ENCODE measurements around the gene MEGF9. TPM values are rescaled to one million over a fixed set of nuclear protein-coding genes. Genes with fewer than 3 reads are reported as not detected.

The MEGF9 gene
- total RNA-seq = 10 to 100 TPM; 29.0 to 61.0 TPM
- polyA plus RNA-seq (ENCODE audit: insufficient read length in 2 of 2) = 10 to 100 TPM; 40.0 to 45.6 TPM
- long read RNA-seq, donor 1, full-length matches to known transcripts = 4 of 4 reads
- long read RNA-seq, donor 1, partial matches to known transcripts = 0 of 4 reads
- long read RNA-seq, donor 1, other reads (novel, unspliced or antisense) = 0 of 4 reads
- long read RNA-seq, donor 2, full-length matches to known transcripts = 1 of 1 reads
- long read RNA-seq, donor 2, partial matches to known transcripts = 0 of 1 reads
- long read RNA-seq, donor 2, other reads (novel, unspliced or antisense) = 0 of 1 reads
- long read RNA-seq, donor 3, partial matches to known transcripts = 7 of 7 reads
- long read RNA-seq, donor 3, other reads (novel, unspliced or antisense) = 0 of 7 reads
- long read RNA-seq, donor 4, full-length matches to known transcripts = 2 of 2 reads
- long read RNA-seq, donor 4, partial matches to known transcripts = 0 of 2 reads
- long read RNA-seq, donor 4, other reads (novel, unspliced or antisense) = 0 of 2 reads

- H3K27ac ChIP-seq (ENCODE audit: low read depth, low read length) = peak within 1 kb of the TSS; percentile 90
- peak; percentile 87 to 99 (median 97) for DNase-seq (ENCODE audit: low read depth in 4 of 6, low spot score in 6 of 6)
- peak within 1 kb of the TSS; percentile 78 for H3K4me3 ChIP-seq (ENCODE audit: low read depth, low read length)
- no peaks in the 10 kb centered on the region for H3K27me3 ChIP-seq (ENCODE audit: control insufficient read depth, insufficient read depth, low read length)
- H3K36me3 ChIP-seq (ENCODE audit: control insufficient read depth, insufficient read depth, low read length) = no peaks in the 10 kb centered on the region
- H3K4me1 ChIP-seq (ENCODE audit: control insufficient read depth, insufficient read depth, low read length) = peaks cover 23% of the 10 kb centered on the region
- H3K9me3 ChIP-seq (ENCODE audit: control insufficient read depth, insufficient read depth, low read length) = no peaks in the 10 kb centered on the region
- under 1% methylated on average over 102 of the region's 102 CpGs for WGBS (ENCODE audit: insufficient coverage)
Observed at GRCh38 chr9:120714088-120714845, at the start of gene MEGF9. Gene MEGF9 (minus strand): TSS chr9:120714470. CDS start chr9:120714358, 112 bp downstream.

DNA sequence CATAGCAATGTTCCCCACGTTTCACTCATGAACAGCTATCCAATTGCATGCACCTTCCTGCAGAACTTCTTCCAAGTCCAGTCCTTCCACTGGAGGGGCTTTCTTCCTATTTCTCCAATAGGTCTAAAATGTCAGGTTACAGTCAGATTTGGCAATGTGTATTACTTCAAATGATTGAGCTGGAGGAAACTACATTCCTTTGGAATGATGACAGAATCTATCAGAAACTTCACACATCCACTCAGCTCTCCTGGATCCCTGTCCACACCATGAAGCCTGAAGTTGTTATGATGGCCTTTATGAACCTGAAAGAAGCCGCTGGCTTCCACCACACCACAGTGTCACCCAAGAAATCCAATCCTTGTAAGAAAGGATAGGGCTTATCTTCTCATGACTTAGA is 46.7 kb upstream of the MEGF9 start:
- DNase-seq (ENCODE audit: low read depth in 4 of 6, low spot score in 6 of 6) = no peak
- WGBS (ENCODE audit: insufficient coverage) = 83% methylated on average over 1 of the region's 2 CpGs
- H3K4me3 ChIP-seq (ENCODE audit: low read depth, low read length) = no peak overlapping the region
- H3K36me3 ChIP-seq (ENCODE audit: control insufficient read depth, insufficient read depth, low read length) = peaks cover 23% of the 10 kb centered on the region
- H3K9me3 ChIP-seq (ENCODE audit: control insufficient read depth, insufficient read depth, low read length) = no peaks in the 10 kb centered on the region
- H3K27me3 ChIP-seq (ENCODE audit: control insufficient read depth, insufficient read depth, low read length) = no peaks in the 10 kb centered on the region
- H3K4me1 ChIP-seq (ENCODE audit: control insufficient read depth, insufficient read depth, low read length) = no peaks in the 10 kb centered on the region
- no peak overlapping the region for H3K27ac ChIP-seq (ENCODE audit: low read depth, low read length)

DNA sequence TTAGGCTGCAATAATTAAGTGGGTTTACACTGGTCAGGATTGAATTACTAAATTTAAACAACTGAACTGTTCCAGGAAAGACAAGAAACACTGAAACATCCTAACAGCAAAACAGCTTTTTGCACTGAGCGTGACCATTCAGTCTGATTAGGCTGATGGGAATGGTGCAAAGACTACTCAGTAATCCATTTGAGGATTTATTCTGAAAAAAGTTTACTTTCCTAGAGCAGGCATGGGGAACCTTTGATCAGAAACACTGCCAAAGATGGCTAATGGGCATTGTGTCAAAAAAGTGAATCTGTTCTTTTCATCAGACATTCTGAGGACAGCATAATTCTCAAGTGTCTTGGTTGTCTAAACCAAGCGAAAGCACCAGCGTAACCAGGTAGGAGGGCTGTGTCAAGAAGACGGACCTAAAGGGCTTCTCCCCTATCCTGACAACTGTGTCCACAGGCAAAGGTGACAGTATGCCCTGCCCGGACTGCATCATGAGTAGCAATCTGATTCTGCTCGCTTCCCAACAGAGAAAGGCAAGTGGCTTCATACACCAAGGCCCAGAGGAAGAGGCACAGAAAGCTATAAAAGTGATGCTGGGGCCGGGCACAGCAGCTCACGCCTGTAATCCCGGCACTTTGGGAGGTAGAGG is 45.6 kb upstream of the MEGF9 start:
- no peak for DNase-seq (ENCODE audit: low read depth in 4 of 6, low spot score in 6 of 6)
- H3K36me3 ChIP-seq (ENCODE audit: control insufficient read depth, insufficient read depth, low read length) = peaks cover 19% of the 10 kb centered on the region
- H3K4me1 ChIP-seq (ENCODE audit: control insufficient read depth, insufficient read depth, low read length) = peaks cover 2% of the 10 kb centered on the region
- no peaks in the 10 kb centered on the region for H3K27me3 ChIP-seq (ENCODE audit: control insufficient read depth, insufficient read depth, low read length)
- H3K27ac ChIP-seq (ENCODE audit: low read depth, low read length) = no peak overlapping the region
- no peaks in the 10 kb centered on the region for H3K9me3 ChIP-seq (ENCODE audit: control insufficient read depth, insufficient read depth, low read length)
- 95% methylated on average over 9 of the region's 9 CpGs for WGBS (ENCODE audit: insufficient coverage)
- H3K4me3 ChIP-seq (ENCODE audit: low read depth, low read length) = no peak overlapping the region

DNA sequence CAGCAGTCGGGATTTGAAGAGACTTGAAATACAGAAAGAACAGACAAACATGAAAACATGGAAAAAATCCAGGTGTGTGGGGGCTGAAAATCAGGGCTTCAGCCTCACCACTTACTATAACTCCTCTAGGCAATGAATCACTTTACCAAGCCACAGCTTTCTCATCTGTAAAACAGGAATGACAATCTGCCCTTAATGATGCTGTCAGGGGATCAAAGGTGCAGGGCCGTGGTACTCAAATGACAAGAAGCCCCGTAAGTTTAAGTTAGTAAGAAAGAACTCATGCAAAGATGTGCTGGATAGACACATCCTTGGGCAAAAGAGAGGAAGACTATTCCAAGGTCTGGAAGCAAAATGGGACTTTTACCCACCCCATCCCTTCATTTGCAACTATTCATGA is 44.3 kb upstream of the MEGF9 start:
- WGBS (ENCODE audit: insufficient coverage) = 100% methylated on average over 2 of the region's 3 CpGs
- Histone ChIP-seq H3K9me3 (ENCODE audit: control insufficient read depth, insufficient read depth, low read length) (no peaks in the 10 kb centered on the region), H3K27me3 (ENCODE audit: control insufficient read depth, insufficient read depth, low read length) (no peaks in the 10 kb centered on the region), H3K4me1 (ENCODE audit: control insufficient read depth, insufficient read depth, low read length) (peaks cover 2% of the 10 kb centered on the region), H3K36me3 (ENCODE audit: control insufficient read depth, insufficient read depth, low read length) (peaks cover 14% of the 10 kb centered on the region), H3K27ac (ENCODE audit: low read depth, low read length) (no peak overlapping the region), H3K4me3 (ENCODE audit: low read depth, low read length) (no peak overlapping the region)
- DNase-seq (ENCODE audit: low read depth in 4 of 6, low spot score in 6 of 6) = no peak

GRCh38 chr9:120757026-120757913 is 43.0 kb upstream of the MEGF9 start:
- Histone ChIP-seq H3K27ac (ENCODE audit: low read depth, low read length) (no peak overlapping the region), H3K4me3 (ENCODE audit: low read depth, low read length) (no peak overlapping the region), H3K9me3 (ENCODE audit: control insufficient read depth, insufficient read depth, low read length) (no peaks in the 10 kb centered on the region), H3K27me3 (ENCODE audit: control insufficient read depth, insufficient read depth, low read length) (no peaks in the 10 kb centered on the region), H3K4me1 (ENCODE audit: control insufficient read depth, insufficient read depth, low read length) (peaks cover 2% of the 10 kb centered on the region), H3K36me3 (ENCODE audit: control insufficient read depth, insufficient read depth, low read length) (peaks cover 9% of the 10 kb centered on the region)
- no CpG with 5 or more reads among the region's 6 CpGs for WGBS (ENCODE audit: insufficient coverage)
- DNase-seq (ENCODE audit: low read depth in 4 of 6, low spot score in 6 of 6) = peak in 1 of 6 donors; percentile 38

DNA sequence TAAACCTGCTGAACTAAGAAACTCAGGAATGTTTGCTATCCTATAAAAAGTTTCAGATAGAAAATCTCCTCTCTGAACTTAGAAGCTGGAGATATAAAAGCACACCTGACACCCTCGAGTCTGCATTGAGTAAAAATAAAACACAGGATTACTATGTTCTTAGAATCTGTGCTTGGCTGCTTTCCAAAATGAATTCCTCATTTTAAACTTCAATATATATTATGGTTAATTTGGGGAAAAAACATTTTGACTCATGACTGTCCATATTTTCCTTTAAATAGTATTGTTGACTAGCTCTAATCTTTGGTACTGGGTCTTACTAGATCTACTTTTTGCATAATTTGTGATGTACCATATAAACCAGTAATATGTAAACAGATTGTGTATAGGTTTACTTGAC is 42.3 kb upstream of the MEGF9 start:
- H3K27me3 ChIP-seq (ENCODE audit: control insufficient read depth, insufficient read depth, low read length) = no peaks in the 10 kb centered on the region
- H3K9me3 ChIP-seq (ENCODE audit: control insufficient read depth, insufficient read depth, low read length) = no peaks in the 10 kb centered on the region
- peaks cover 2% of the 10 kb centered on the region for H3K4me1 ChIP-seq (ENCODE audit: control insufficient read depth, insufficient read depth, low read length)
- H3K4me3 ChIP-seq (ENCODE audit: low read depth, low read length) = no peak overlapping the region
- peaks cover 2% of the 10 kb centered on the region for H3K36me3 ChIP-seq (ENCODE audit: control insufficient read depth, insufficient read depth, low read length)
- no CpG with 5 or more reads among the region's 1 CpG for WGBS (ENCODE audit: insufficient coverage)
- no peak for DNase-seq (ENCODE audit: low read depth in 4 of 6, low spot score in 6 of 6)
- H3K27ac ChIP-seq (ENCODE audit: low read depth, low read length) = no peak overlapping the region

DNA sequence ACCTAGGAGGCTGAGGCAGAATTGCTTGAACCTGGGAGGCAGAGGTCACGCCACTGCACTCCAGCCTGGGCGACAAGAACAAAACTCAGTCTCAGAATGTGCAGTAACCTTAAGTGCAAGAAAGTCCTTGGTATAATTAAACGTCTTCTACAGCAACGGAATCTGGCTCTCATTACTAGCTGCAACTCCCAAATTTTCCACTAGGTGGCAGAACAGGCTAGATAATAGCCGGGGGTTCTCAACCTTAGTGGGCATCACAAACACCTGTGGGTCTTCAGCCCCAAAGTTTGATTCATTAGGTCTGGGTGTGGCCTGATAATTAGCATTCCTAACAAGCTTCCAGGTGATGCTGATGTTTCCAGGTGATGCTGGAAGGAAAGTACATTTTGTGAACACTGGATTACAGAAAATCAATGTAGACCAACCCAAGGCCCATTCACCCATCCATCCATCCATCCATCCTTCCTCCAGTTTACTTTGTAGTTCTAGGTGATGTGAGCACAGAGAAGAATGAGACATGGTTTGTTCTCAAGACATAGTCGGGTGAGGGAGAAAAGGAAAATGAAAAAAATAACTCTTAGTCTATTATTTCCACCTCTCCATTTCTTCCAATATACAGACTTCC is 41.7 kb upstream of the MEGF9 start:
- no peak overlapping the region for H3K4me3 ChIP-seq (ENCODE audit: low read depth, low read length)
- peak; percentile 21 to 88 (median 56) for DNase-seq (ENCODE audit: low read depth in 4 of 6, low spot score in 6 of 6)
- 27% methylated on average over 2 of the region's 6 CpGs for WGBS (ENCODE audit: insufficient coverage)
- peaks cover 2% of the 10 kb centered on the region for H3K4me1 ChIP-seq (ENCODE audit: control insufficient read depth, insufficient read depth, low read length)
- H3K9me3 ChIP-seq (ENCODE audit: control insufficient read depth, insufficient read depth, low read length) = no peaks in the 10 kb centered on the region
- H3K36me3 ChIP-seq (ENCODE audit: control insufficient read depth, insufficient read depth, low read length) = no peaks in the 10 kb centered on the region
- H3K27me3 ChIP-seq (ENCODE audit: control insufficient read depth, insufficient read depth, low read length) = no peaks in the 10 kb centered on the region
- H3K27ac ChIP-seq (ENCODE audit: low read depth, low read length) = no peak overlapping the region

DNA sequence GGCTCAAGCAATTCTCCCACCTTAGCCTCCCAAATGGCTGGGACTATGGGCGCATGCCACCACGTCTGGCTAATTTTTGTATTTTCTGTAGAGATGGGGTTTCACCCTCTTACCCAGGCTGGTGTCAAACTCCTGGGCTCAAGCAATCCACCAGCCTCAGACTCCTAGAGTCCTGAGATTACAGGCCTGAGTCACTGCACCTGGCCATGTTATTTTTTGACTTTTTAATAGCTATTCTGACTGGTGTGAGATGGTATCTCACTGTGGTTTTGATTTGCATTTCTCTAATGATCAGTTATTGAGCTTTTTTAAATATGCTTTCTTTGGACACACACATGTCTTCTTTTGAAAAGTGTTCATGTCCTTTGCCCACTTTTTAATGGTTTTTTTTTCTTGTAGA is 40.8 kb upstream of the MEGF9 start:
- peaks cover 2% of the 10 kb centered on the region for H3K4me1 ChIP-seq (ENCODE audit: control insufficient read depth, insufficient read depth, low read length)
- H3K36me3 ChIP-seq (ENCODE audit: control insufficient read depth, insufficient read depth, low read length) = no peaks in the 10 kb centered on the region
- H3K4me3 ChIP-seq (ENCODE audit: low read depth, low read length) = no peak overlapping the region
- no CpG with 5 or more reads among the region's 2 CpGs for WGBS (ENCODE audit: insufficient coverage)
- no peaks in the 10 kb centered on the region for H3K9me3 ChIP-seq (ENCODE audit: control insufficient read depth, insufficient read depth, low read length)
- H3K27me3 ChIP-seq (ENCODE audit: control insufficient read depth, insufficient read depth, low read length) = no peaks in the 10 kb centered on the region
- no peak for DNase-seq (ENCODE audit: low read depth in 4 of 6, low spot score in 6 of 6)
- no peak overlapping the region for H3K27ac ChIP-seq (ENCODE audit: low read depth, low read length)

Data from spinal cord (tissue), 10 donors.